GM21786 (cell line): Measurements from ENCODE around the gene SLC13A2.
"Not testable (repeated sequence)": the region's sequence is repeated elsewhere in the genome, so short reads cannot be mapped to it uniquely, and the experiment has no call there.

Experiments
- ATAC-seq: cut with Tn5 transposase; IDR thresholded peaks from one replicate; pipeline ENCODE4 v1.9.1; 2021; ENCODE audit not compliant: unreplicated experiment

SLC13A2 gene

GRCh38 chr17:28473542-28473941, at the start of gene SLC13A2:
SLC13A2 (plus strand) TSS chr17:28473644; CDS start chr17:28473713, 69 bp downstream.
- ATAC-seq: no peak

- no peak for ATAC-seq
Measured at GRCh38 chr17:28425206-28425605, 48.2 kb upstream of the SLC13A2 start.

GRCh38 chr17:28426081-28426519, 47.3 kb upstream of the SLC13A2 start:
- ATAC-seq: no peak

- no peak for ATAC-seq
Measured at GRCh38 chr17:28427371-28427770, 46.1 kb upstream of the SLC13A2 start.

GRCh38 chr17:28427982-28428381, 45.5 kb upstream of the SLC13A2 start:
- ATAC-seq: not testable (repeated sequence)

GRCh38 chr17:28433721-28434120, 39.7 kb upstream of the SLC13A2 start:
- no peak for ATAC-seq

- not testable (repeated sequence) for ATAC-seq
Measured at GRCh38 chr17:28434326-28434725, 39.1 kb upstream of the SLC13A2 start.

GRCh38 chr17:28443901-28444638, 29.4 kb upstream of the SLC13A2 start:
- ATAC-seq: no peak

- ATAC-seq: no peak
Measured at GRCh38 chr17:28446716-28447395, 26.6 kb upstream of the SLC13A2 start.

GRCh38 chr17:28447396-28447760, 26.1 kb upstream of the SLC13A2 start:
- ATAC-seq: no peak

GRCh38 chr17:28449859-28450258, 23.6 kb upstream of the SLC13A2 start:
- ATAC-seq: no peak

GRCh38 chr17:28457890-28458289, 15.6 kb upstream of the SLC13A2 start:
- ATAC-seq: no peak

- not testable (repeated sequence) for ATAC-seq
Measured at GRCh38 chr17:28458881-28459280, 14.6 kb upstream of the SLC13A2 start.

GRCh38 chr17:28460901-28461300, 12.5 kb upstream of the SLC13A2 start:
- ATAC-seq: no peak

GRCh38 chr17:28466001-28466400, 7.4 kb upstream of the SLC13A2 start:
- ATAC-seq: no peak

GRCh38 chr17:28466521-28467048, 6.9 kb upstream of the SLC13A2 start:
- no peak for ATAC-seq

- ATAC-seq: no peak
Measured at GRCh38 chr17:28467456-28468025, 5.9 kb upstream of the SLC13A2 start.

GRCh38 chr17:28468033-28468735, 5.3 kb upstream of the SLC13A2 start:
- ATAC-seq: not testable (repeated sequence)

GRCh38 chr17:28468781-28469180, 4.7 kb upstream of the SLC13A2 start:
- no peak for ATAC-seq

- no peak for ATAC-seq
Measured at GRCh38 chr17:28469376-28469775, 4.1 kb upstream of the SLC13A2 start.

GRCh38 chr17:28470266-28470913, 3.1 kb upstream of the SLC13A2 start:
- no peak for ATAC-seq
